Activated naive CD8-positive, alpha-beta T cell treated with anti-CD3 and anti-CD28 coated beads, Interleukin-2, amount 10 ng/mL, durations not matched to agents 7 days and 5 days (primary cell): ENCODE data around the gene TLE3. TPM values are rescaled to one million over a fixed set of nuclear protein-coding genes. Genes with fewer than 3 reads are reported as not detected.

Experiments used
- ATAC-seq: fragments of 150-1000 bp; cut with Tn5 transposase; one replicate; pipeline ENCODE4 v1.10.0; 2021; ENCODE audit warnings: low read depth, moderate library complexity
- POLR2A ChIA-PET: fragments of 350-600 bp; sonication (Branson Sonifier 250); formaldehyde crosslinking; loops from one replicate; lab custom pipeline; 2021; ENCODE audit warnings: antibody characterized with exemption; lab: Charles Lee
- DNase-seq: peaks from one replicate; pipeline ENCODE4 v3.0.0; 2021
- H3K27ac Mint-ChIP-seq: one replicate; pipeline ENCODE4 v1.8.0; 2022; ENCODE audit warnings: mild to moderate bottlenecking, mixed read lengths
- H3K27me3 Mint-ChIP-seq: one replicate; pipeline ENCODE4 v1.8.0; 2022; ENCODE audit warnings: mild to moderate bottlenecking, moderate library complexity, mixed read lengths
- H3K36me3 Mint-ChIP-seq: one replicate; pipeline ENCODE4 v1.8.0; 2021; ENCODE audit warnings: mild to moderate bottlenecking, mixed read lengths
- H3K4me1 Mint-ChIP-seq: one replicate; pipeline ENCODE4 v1.8.0; 2021; ENCODE audit warnings: mixed read lengths
- H3K4me3 Mint-ChIP-seq: one replicate; pipeline ENCODE4 v1.8.0; 2022; ENCODE audit warnings: mild to moderate bottlenecking, moderate library complexity, mixed read lengths
- H3K9me3 Mint-ChIP-seq: one replicate; pipeline ENCODE4 v1.8.0; 2021; ENCODE audit warnings: mixed read lengths
- total RNA-seq, 2 experiments: library from RNA; stranded (reverse); gene quantifications; one replicate each; pipeline ENCODE4 v1.2.3, GENCODE V29; 2021

TLE3 gene
- total RNA-seq, 2 experiments from 2014 or later: 80.5 to 87.9 TPM

- POLR2A ChIA-PET: no interaction called here
- H3K36me3 Mint-ChIP-seq: peaks cover 3% of the 10 kb centered on the region
- H3K27ac Mint-ChIP-seq: no peak overlapping the region
- no peak for DNase-seq
- no peaks in the 10 kb centered on the region for H3K9me3 Mint-ChIP-seq
- H3K27me3 Mint-ChIP-seq: peaks cover 16% of the 10 kb centered on the region
- ATAC-seq: no peak
- peaks cover 20% of the 10 kb centered on the region for H3K4me1 Mint-ChIP-seq
- H3K4me3 Mint-ChIP-seq: no peak overlapping the region
These were observed 70.2 kb downstream of the TLE3 start for GRCh38 chr15:70027518-70027917.

- peaks cover 24% of the 10 kb centered on the region for H3K4me1 Mint-ChIP-seq
- H3K9me3 Mint-ChIP-seq: peaks cover 4% of the 10 kb centered on the region
- no peak overlapping the region for H3K4me3 Mint-ChIP-seq
- ATAC-seq (no peak), DNase-seq (peak; percentile 16)
- POLR2A ChIA-PET: no interaction called here
- peaks cover 20% of the 10 kb centered on the region for H3K27me3 Mint-ChIP-seq
- no peak overlapping the region for H3K27ac Mint-ChIP-seq
- H3K36me3 Mint-ChIP-seq: peaks cover 8% of the 10 kb centered on the region
These were observed 70.7 kb downstream of the TLE3 start for GRCh38 chr15:70026991-70027390.

DNA sequence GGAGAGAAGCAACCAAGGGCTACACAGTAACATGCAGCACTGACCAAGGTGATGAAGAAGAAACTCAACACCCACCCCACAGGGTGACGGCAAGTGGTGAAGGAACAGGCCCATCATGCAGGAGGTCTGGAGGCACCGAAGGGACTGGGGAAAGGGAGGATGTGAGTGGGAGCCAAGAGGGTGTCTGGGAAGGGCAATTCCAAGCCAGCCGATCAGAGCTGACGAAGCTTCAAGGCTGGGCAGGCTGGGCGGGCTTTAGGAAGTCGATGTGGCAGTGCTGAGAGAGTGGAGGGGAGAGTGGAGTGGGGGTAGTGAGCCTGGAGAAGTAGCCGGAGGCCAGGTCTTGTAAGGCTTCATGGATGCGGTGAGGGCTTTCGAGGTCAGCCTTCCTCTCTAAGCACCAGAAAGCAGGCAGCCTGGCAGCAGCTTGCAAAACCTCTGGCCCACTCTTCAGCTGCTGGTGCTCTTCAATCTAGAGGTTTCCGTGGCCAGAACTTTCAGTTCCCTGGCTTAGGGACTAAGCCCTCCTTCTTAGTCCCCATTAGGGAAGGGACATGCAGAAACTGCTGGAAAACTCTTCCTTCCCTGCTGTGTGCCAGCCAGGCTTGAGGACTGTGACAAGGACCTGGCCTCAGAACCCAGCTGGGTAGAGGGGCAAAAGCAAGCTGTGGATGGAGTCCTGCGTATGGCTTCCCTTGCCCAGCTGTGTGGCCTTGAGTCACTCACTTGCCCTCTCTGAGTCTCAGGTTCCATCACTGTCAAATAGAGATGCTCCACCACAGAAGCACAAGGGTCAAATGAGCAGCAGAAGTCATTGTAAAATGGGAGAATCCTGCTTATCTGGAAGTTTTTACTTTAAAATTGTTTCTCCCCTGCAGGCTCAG lies 72.1 kb downstream of the TLE3 start:
- Mint-ChIP-seq H3K9me3 (peaks cover 5% of the 10 kb centered on the region), H3K36me3 (peaks cover 8% of the 10 kb centered on the region), H3K4me3 (no peak overlapping the region), H3K27me3 (peaks cover 20% of the 10 kb centered on the region), H3K4me1 (peaks cover 24% of the 10 kb centered on the region), H3K27ac (no peak overlapping the region)
- ATAC-seq: no peak
- POLR2A ChIA-PET: no interaction called here
- DNase-seq: no peak

- Mint-ChIP-seq H3K36me3 (peaks cover 8% of the 10 kb centered on the region), H3K27me3 (peaks cover 20% of the 10 kb centered on the region), H3K4me3 (no peak overlapping the region), H3K4me1 (peaks cover 24% of the 10 kb centered on the region), H3K9me3 (peaks cover 5% of the 10 kb centered on the region), H3K27ac (no peak overlapping the region)
- no peak for ATAC-seq
- no peak for DNase-seq
- POLR2A ChIA-PET: no interaction called here
These were observed 73.2 kb downstream of the TLE3 start for GRCh38 chr15:70024521-70024920.

DNA sequence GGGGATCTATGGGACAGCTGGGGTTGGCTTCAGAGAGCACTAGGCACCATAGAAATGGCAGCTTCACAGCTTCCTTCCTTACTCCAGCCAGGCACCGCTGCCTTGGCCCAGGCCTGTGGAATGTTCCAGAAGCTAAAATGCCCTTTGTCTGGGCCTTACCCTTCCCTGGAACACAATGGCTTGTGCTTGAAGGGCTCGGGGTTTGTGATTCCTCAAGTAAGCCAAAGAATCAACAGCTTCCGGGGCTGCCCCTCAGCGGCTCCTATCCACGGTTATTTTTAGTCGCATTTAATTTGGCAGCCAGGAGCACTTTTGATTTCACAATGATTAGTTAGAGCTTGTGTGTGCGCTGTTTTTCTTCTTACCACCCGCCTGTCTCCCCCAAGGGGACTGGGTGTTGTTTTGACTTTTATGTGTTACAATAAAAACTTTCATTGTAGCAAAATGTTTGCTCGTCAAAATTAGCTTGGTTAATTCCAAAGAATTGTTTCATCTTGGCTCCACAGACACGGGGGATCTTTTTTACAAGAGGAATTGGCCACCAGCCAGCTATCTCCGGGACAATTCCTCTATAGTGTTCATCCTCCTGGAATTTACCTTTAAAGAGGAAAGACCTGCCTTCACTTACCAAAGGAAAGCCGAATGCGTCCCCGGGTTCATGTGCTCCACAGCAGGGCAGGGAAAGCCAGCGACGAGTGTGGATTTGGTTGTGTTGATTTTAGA lies 73.8 kb downstream of the TLE3 start:
- peaks cover 5% of the 10 kb centered on the region for H3K9me3 Mint-ChIP-seq
- peak overlapping the region; percentile 95 for H3K27ac Mint-ChIP-seq
- no peak overlapping the region for H3K4me3 Mint-ChIP-seq
- H3K4me1 Mint-ChIP-seq: peaks cover 22% of the 10 kb centered on the region
- POLR2A ChIA-PET: interaction anchor here (0.7 to 1.5 kb wide), 4 partner anchors 72 to 570 kb away, joined by 4 to 11 read pairs (median 6); partner anchors contain the start of gene TLE3
- H3K36me3 Mint-ChIP-seq: peaks cover 8% of the 10 kb centered on the region
- peaks cover 20% of the 10 kb centered on the region for H3K27me3 Mint-ChIP-seq
- DNase-seq (no peak), ATAC-seq (peak; percentile 1)

DNA sequence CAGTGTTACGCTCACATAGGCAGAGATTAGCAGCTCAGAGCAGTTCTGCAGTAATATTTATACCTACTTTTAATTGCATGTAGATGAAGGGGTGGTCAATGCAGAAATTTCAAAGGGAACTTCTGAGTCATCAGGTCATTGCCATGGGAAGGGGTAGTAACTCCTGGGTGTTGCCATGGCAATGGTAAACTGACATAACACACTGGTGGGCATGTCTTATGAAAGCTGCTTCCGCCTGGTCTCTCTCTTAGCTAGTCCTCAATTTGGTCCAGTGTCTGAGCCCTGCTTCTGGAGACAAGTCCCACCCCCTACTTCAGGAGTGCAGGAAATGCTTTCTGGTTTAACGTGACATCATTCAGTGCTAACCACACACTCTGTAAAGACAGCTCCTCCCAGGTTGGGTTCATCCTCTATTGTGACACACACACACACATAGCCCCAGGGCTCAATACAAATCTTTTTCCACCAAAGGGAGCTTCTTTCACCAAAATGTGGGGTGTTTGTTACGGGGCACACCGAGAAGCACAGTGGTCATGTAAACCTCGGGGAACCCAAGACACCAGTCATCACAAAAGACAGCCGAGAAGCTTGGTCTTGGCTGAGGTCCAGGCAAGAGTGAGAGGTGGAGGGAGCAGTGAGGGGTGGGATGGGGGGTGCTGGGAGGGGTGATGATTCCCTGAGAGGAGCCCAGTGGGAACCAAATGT lies 74.5 kb downstream of the TLE3 start:
- Mint-ChIP-seq H3K4me3 (peak overlapping the region; percentile 75), H3K27ac (peak overlapping the region; percentile 95), H3K9me3 (peaks cover 5% of the 10 kb centered on the region), H3K27me3 (peaks cover 20% of the 10 kb centered on the region), H3K4me1 (peaks cover 22% of the 10 kb centered on the region), H3K36me3 (peaks cover 8% of the 10 kb centered on the region)
- DNase-seq: peak; percentile 47
- ATAC-seq: peak; percentile 98
- POLR2A ChIA-PET: interaction anchor here (0.6 to 1.5 kb wide), 7 partner anchors 73 to 570 kb away, joined by 3 to 11 read pairs (median 4); partner anchors contain the start of gene TLE3

GRCh38 chr15:70020229-70020628 lies 77.5 kb downstream of the TLE3 start:
- Mint-ChIP-seq H3K4me1 (peaks cover 35% of the 10 kb centered on the region), H3K36me3 (peaks cover 8% of the 10 kb centered on the region), H3K4me3 (no peak overlapping the region), H3K27ac (no peak overlapping the region), H3K9me3 (peaks cover 7% of the 10 kb centered on the region), H3K27me3 (peaks cover 29% of the 10 kb centered on the region)
- ATAC-seq (no peak), DNase-seq (no peak)
- POLR2A ChIA-PET: no interaction called here

- no peak for DNase-seq
- no peak overlapping the region for H3K27ac Mint-ChIP-seq
- ATAC-seq: no peak
- H3K4me1 Mint-ChIP-seq: peaks cover 31% of the 10 kb centered on the region
- H3K36me3 Mint-ChIP-seq: peaks cover 8% of the 10 kb centered on the region
- POLR2A ChIA-PET: no interaction called here
- peaks cover 24% of the 10 kb centered on the region for H3K27me3 Mint-ChIP-seq
- H3K4me3 Mint-ChIP-seq: no peak overlapping the region
- peaks cover 7% of the 10 kb centered on the region for H3K9me3 Mint-ChIP-seq
These were observed 78.8 kb downstream of the TLE3 start for GRCh38 chr15:70018646-70019600.

- Mint-ChIP-seq H3K27me3 (peaks cover 30% of the 10 kb centered on the region), H3K9me3 (peaks cover 7% of the 10 kb centered on the region), H3K27ac (no peak overlapping the region), H3K36me3 (peaks cover 8% of the 10 kb centered on the region), H3K4me3 (no peak overlapping the region), H3K4me1 (peaks cover 22% of the 10 kb centered on the region)
- DNase-seq (no peak), ATAC-seq (no peak)
- POLR2A ChIA-PET: no interaction called here
These were observed 79.9 kb downstream of the TLE3 start for GRCh38 chr15:70017801-70018200.

- POLR2A ChIA-PET: no interaction called here
- DNase-seq: no peak
- no peak for ATAC-seq
- Mint-ChIP-seq H3K9me3 (peaks cover 3% of the 10 kb centered on the region), H3K27ac (no peak overlapping the region), H3K4me1 (peaks cover 15% of the 10 kb centered on the region), H3K27me3 (peaks cover 29% of the 10 kb centered on the region), H3K4me3 (peak overlapping the region; percentile 15), H3K36me3 (peaks cover under 1% of the 10 kb centered on the region)
These were observed 80.7 kb downstream of the TLE3 start for GRCh38 chr15:70017025-70017424.

DNA sequence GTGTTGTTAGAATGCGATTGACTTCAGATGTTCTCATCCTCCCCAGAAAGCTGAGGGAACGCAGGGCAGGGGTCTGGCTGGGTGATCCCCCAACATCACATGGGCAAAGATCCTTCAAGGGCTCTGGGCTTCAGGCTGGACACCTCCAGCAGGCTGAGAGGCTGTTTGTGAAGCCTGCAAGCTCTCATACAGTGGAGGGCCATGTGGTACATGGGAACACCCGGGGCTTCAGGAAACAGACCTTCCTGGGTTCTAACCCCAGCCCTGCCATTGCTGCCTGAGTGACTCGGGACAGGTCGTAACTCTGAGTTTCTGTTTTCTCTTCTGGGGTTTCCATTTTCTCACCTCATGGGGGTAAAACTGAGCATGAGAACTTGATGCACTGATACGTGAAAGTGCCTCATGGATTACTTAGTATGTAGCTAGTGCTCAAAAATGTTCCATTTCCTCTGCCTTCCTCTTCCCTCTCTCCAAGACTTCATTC lies 81.2 kb downstream of the TLE3 start:
- peaks cover 15% of the 10 kb centered on the region for H3K4me1 Mint-ChIP-seq
- H3K9me3 Mint-ChIP-seq: peaks cover 3% of the 10 kb centered on the region

DNA sequence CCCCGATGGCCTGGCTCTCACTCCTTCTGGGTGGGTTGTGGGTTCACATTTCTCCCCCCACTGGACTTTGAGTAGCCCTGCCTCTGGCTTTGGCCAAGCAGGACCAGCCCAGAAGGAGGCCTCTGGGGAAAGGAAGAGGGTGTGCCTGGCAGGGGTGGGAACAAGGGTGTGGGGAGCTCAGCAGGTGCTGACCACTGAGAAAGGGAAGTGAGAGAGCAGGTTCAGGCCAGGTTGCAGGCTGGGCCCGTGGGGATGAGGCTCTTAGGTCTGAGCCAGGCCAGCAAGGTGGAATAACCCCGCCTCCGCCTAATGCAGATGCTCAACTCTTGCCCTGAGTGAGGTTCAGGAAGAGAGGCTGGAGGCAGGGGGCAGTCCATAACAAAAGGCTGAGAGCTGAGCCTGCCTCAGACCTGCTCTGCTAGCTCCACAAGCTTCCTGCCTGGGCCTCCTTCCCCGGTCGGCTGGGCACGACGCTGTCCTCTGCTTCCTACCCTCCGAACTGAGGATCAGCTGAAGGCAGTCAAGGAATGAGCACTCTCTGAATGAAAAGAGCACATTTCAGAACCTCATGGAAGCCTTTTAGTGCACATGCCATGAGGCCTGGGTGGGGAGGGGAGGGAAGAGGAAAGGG lies 82.7 kb downstream of the TLE3 start:
- POLR2A ChIA-PET: no interaction called here
- Mint-ChIP-seq H3K4me3 (no peak overlapping the region), H3K4me1 (peaks cover 15% of the 10 kb centered on the region), H3K27ac (no peak overlapping the region), H3K36me3 (no peaks in the 10 kb centered on the region), H3K27me3 (peaks cover 29% of the 10 kb centered on the region), H3K9me3 (peaks cover 1% of the 10 kb centered on the region)
- no peak for DNase-seq
- ATAC-seq: no peak

More for the DNA sequence above, 81.2 kb downstream of the TLE3 start:
- H3K36me3 Mint-ChIP-seq: no peaks in the 10 kb centered on the region
- DNase-seq: no peak
- POLR2A ChIA-PET: no interaction called here
- H3K27me3 Mint-ChIP-seq: peaks cover 29% of the 10 kb centered on the region
- ATAC-seq: peak; percentile 42
- H3K4me3 Mint-ChIP-seq: peak overlapping the region; percentile 15
- H3K27ac Mint-ChIP-seq: no peak overlapping the region
